MM.1S (cell line): ENCODE data around the gene EPSTI1.

Experiments used
- DNase-seq: peaks from one replicate; pipeline ENCODE4 v3.0.0-alpha.2; 2015
- H2AFZ ChIP-seq: fragments of 300-600 bp; sonication (generic); 2 replicates; pipeline ENCODE4 v1.6.0; 2016; ENCODE audit warnings: antibody characterized with exemption, low read length
- H3F3A ChIP-seq: fragments of 300-600 bp; sonication (generic); 2 replicates; pipeline ENCODE4 v1.6.1; 2016; ENCODE audit warnings: mild to moderate bottlenecking, antibody characterized with exemption, low read length, moderate library complexity, mixed read lengths; ENCODE audit not compliant: insufficient read depth
- H3K27ac ChIP-seq: fragments of 300-600 bp; sonication (generic); 2 replicates; pipeline ENCODE4 v1.5.1; 2016; ENCODE audit warnings: mild to moderate bottlenecking, low read length
- H3K27me3 ChIP-seq: fragments of 300-600 bp; sonication (generic); replicated peaks from 2 replicates; pipeline ENCODE4 v1.6.0; 2016; ENCODE audit warnings: low read length; ENCODE audit not compliant: insufficient read depth
- H3K36me3 ChIP-seq: fragments of 300-600 bp; sonication (generic); replicated peaks from 2 replicates; pipeline ENCODE4 v1.6.1; 2016; ENCODE audit warnings: mild to moderate bottlenecking, low read length, mixed read lengths; ENCODE audit not compliant: insufficient read depth
- H3K4me1 ChIP-seq: fragments of 300-600 bp; sonication (generic); 2 replicates; pipeline ENCODE4 v1.6.1; 2016; ENCODE audit warnings: low read length, mixed read lengths
- H3K4me2 ChIP-seq: fragments of 300-600 bp; sonication (generic); 2 replicates; pipeline ENCODE4 v1.6.0; 2016; ENCODE audit warnings: low read depth, low read length
- H3K4me3 ChIP-seq: fragments of 300-600 bp; sonication (generic); 2 replicates; pipeline ENCODE4 v1.5.1; 2016; ENCODE audit warnings: low read length, mixed read lengths
- H3K79me2 ChIP-seq: fragments of 300-600 bp; sonication (generic); 2 replicates; pipeline ENCODE4 v1.6.1; 2016; ENCODE audit warnings: mixed run types, low read length, mixed read lengths
- H3K9ac ChIP-seq: fragments of 300-600 bp; sonication (generic); 2 replicates; pipeline ENCODE4 v1.6.1; 2016; ENCODE audit warnings: low read length, mixed read lengths
- H3K9me2 ChIP-seq: fragments of 300-600 bp; sonication (generic); replicated peaks from 2 replicates; pipeline ENCODE4 v1.6.1; 2016; ENCODE audit warnings: mild to moderate bottlenecking, low read length, mixed read lengths; ENCODE audit not compliant: insufficient read depth
- H3K9me3 ChIP-seq: fragments of 300-600 bp; sonication (generic); replicated peaks from 2 replicates; pipeline ENCODE4 v1.6.1; 2016; ENCODE audit warnings: mild to moderate bottlenecking, low read length, mixed read lengths; ENCODE audit not compliant: insufficient read depth
- H4K20me1 ChIP-seq: fragments of 300-600 bp; sonication (generic); 2 replicates; pipeline ENCODE4 v1.6.1; 2016; ENCODE audit warnings: mild to moderate bottlenecking, low read length, moderate library complexity, mixed read lengths; ENCODE audit not compliant: insufficient read depth
- EZH2 ChIP-seq: fragments of 300-600 bp; sonication (generic); optimal IDR thresholded peaks from 2 replicates; pipeline ENCODE3; 2017; ENCODE audit warnings: low read depth, mild to moderate bottlenecking, antibody characterized with exemption, low read length, mixed read lengths
- EZH2phosphoT487 ChIP-seq: fragments of 300-600 bp; sonication (generic); IDR thresholded peaks from 2 replicates; pipeline ENCODE4 v1.6.1; 2018; ENCODE audit warnings: antibody characterized with exemption, low read length
- TF ChIP-seq, protein P1 (sequence below): fragments of 300-600 bp; sonication (generic); IDR thresholded peaks from 2 replicates; pipeline ENCODE4 v1.5.1; 2016; ENCODE audit warnings: antibody characterized with exemption, low read length, mixed read lengths

The EPSTI1 gene

DNA sequence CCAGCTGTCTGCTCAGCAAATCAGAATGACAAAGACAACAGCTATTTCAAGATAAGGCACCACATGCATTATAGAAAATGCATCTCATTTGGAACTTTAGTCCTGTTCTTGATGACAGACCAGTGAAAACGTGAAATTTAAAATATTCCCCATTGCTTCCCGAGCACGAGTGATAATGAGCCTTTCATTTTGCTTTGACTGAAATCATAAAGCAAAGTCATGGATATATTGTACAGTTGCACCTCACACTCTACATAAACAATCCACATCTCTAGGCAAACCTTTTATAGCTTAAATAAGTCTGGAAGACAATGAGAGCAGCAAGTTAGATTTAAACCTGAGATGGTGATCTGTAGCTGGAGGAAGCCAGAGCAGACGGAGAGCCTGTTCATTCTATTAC, 131.6 kb downstream of the EPSTI1 start:
- TF ChIP-seq EZH2: no peak
- TF ChIP-seq, protein P1, sequence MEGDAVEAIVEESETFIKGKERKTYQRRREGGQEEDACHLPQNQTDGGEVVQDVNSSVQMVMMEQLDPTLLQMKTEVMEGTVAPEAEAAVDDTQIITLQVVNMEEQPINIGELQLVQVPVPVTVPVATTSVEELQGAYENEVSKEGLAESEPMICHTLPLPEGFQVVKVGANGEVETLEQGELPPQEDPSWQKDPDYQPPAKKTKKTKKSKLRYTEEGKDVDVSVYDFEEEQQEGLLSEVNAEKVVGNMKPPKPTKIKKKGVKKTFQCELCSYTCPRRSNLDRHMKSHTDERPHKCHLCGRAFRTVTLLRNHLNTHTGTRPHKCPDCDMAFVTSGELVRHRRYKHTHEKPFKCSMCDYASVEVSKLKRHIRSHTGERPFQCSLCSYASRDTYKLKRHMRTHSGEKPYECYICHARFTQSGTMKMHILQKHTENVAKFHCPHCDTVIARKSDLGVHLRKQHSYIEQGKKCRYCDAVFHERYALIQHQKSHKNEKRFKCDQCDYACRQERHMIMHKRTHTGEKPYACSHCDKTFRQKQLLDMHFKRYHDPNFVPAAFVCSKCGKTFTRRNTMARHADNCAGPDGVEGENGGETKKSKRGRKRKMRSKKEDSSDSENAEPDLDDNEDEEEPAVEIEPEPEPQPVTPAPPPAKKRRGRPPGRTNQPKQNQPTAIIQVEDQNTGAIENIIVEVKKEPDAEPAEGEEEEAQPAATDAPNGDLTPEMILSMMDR: no peak
- no peak for TF ChIP-seq EZH2phosphoT487
- Histone ChIP-seq H3K36me3 (no peaks in the 10 kb centered on the region), H3K27ac (no peak overlapping the region), H3K9ac (no peak overlapping the region), H2AFZ (no peak overlapping the region), H3K79me2 (no peaks in the 10 kb centered on the region), H3K27me3 (no peaks in the 10 kb centered on the region), H4K20me1 (no peaks in the 10 kb centered on the region), H3K9me3 (no peaks in the 10 kb centered on the region), H3F3A (no peaks in the 10 kb centered on the region), H3K9me2 (no peaks in the 10 kb centered on the region), H3K4me1 (no peaks in the 10 kb centered on the region), H3K4me2 (no peak overlapping the region), H3K4me3 (no peak overlapping the region)
- DNase-seq: no peak

DNA sequence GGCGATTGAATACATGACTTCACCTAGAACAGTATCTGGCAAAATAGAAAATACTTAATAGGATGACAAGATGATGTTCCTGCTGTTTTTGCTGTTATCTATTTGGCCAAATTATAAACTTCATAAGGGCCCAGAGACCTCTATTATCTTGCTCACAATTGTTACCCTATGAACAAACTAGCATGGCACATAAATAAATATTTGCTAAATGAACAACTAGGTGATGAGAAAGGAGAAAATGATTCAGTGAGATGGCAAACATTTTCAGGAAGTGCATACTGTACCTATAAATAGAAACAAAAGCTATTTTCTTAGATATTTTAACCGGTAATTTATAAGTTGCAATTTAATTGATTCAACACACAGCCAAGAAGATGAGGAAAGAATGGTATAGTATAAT, 132.3 kb downstream of the EPSTI1 start:
- Histone ChIP-seq H3K27ac (no peak overlapping the region), H3K9me2 (no peaks in the 10 kb centered on the region), H4K20me1 (no peaks in the 10 kb centered on the region), H3K4me2 (no peak overlapping the region), H3K4me3 (no peak overlapping the region), H3K27me3 (no peaks in the 10 kb centered on the region), H3K79me2 (no peaks in the 10 kb centered on the region), H3F3A (no peaks in the 10 kb centered on the region), H2AFZ (no peak overlapping the region), H3K36me3 (no peaks in the 10 kb centered on the region), H3K9me3 (no peaks in the 10 kb centered on the region), H3K9ac (no peak overlapping the region), H3K4me1 (no peaks in the 10 kb centered on the region)
- DNase-seq: no peak
- TF ChIP-seq EZH2 (no peak), EZH2phosphoT487 (no peak)
- TF ChIP-seq, protein P1: no peak

DNA sequence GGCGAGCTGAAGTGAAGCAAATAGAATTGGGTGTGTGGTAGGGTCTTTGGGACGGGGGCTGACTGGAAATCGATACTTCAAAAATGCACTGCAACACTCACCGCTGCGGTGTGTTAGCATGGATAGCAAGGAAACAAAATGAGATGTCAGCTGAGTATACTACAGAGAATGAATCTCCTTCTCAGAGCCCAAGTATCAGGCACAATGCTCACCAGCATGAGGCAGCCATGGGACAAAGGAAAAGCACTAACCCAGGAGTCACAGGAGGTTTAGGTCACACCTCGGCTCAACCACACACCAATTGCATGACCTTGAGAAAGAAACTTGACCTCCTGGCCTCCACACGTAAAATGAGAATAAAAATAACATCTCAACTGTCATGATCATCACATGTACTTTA, 136.6 kb downstream of the EPSTI1 start:
- Histone ChIP-seq H3K9ac (no peak overlapping the region), H3F3A (no peaks in the 10 kb centered on the region), H3K9me2 (no peaks in the 10 kb centered on the region), H3K4me3 (no peak overlapping the region), H4K20me1 (no peaks in the 10 kb centered on the region), H3K27ac (no peak overlapping the region), H3K27me3 (no peaks in the 10 kb centered on the region), H2AFZ (no peak overlapping the region), H3K4me2 (no peak overlapping the region), H3K79me2 (no peaks in the 10 kb centered on the region), H3K9me3 (no peaks in the 10 kb centered on the region), H3K36me3 (no peaks in the 10 kb centered on the region), H3K4me1 (no peaks in the 10 kb centered on the region)
- no peak for DNase-seq
- TF ChIP-seq EZH2: no peak
- TF ChIP-seq, protein P1: no peak
- no peak for TF ChIP-seq EZH2phosphoT487
